ENCODE results near the gene NTN3.
"Not testable (repeated sequence)": the region's sequence is repeated elsewhere in the genome, so short reads cannot be mapped to it uniquely, and the experiment has no call there.

Gene NTN3

DNA sequence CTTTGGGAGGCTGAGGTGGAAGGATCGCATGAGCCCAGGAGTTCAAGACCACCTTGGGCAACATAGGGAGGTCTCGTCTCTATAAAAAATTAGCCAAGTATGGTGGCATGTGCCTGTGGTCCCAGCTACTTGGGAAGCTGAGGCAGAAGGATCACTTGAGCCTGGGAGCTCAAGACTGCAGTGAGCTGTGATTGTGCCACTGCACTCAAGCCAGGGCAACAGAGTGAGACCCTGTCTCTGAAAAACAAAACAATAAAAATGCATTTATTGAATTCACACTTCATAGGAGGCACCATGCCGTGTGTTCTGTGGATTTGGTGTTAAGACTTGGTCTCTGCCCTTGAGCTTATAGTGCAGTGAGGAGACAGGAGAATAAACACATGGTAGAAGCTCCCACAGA lies 6.2 kb downstream of the NTN3 start:
- Histone ChIP-seq H3K9ac (ENCODE audit: low read length) (no peak overlapping the region), H3K4me1 (ENCODE audit: control insufficient read depth, insufficient read depth, low read length) (peaks cover 25% of the 10 kb centered on the region), H3K27me3 (ENCODE audit: control insufficient read depth, insufficient read depth, low read length) (peaks cover 12% of the 10 kb centered on the region), H3K36me3 (ENCODE audit: control insufficient read depth, insufficient read depth, low read length) (no peaks in the 10 kb centered on the region), H3K9me3 (ENCODE audit: control insufficient read depth, low read length) (no peaks in the 10 kb centered on the region), H3K4me3 (ENCODE audit: low read length) (no peak overlapping the region)

DNA sequence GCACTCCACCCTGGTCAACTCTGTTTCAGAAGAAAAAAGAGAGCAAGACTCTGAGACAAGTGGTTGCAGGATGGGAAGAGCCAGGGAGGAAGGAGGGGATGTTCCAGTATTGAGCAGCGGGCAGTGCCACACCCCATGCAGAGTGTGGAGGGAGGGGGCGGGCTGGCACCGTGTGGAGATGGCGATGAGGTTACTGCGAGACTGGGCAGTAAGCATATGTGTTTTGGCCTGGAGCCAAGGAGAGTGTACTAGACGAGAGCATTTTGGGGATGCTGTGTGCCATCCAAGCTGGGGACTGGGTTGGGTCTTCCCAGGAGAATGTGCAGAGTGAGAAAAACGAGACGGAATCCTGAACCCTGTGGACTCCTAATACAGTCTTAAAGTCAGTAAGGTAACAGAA lies 7.2 kb downstream of the NTN3 start:
- Histone ChIP-seq H3K9me3 (ENCODE audit: control insufficient read depth, low read length) (no peaks in the 10 kb centered on the region), H3K36me3 (ENCODE audit: control insufficient read depth, insufficient read depth, low read length) (no peaks in the 10 kb centered on the region), H3K9ac (ENCODE audit: low read length) (no peak overlapping the region), H3K27me3 (ENCODE audit: control insufficient read depth, insufficient read depth, low read length) (peaks cover 3% of the 10 kb centered on the region), H3K4me1 (ENCODE audit: control insufficient read depth, insufficient read depth, low read length) (peaks cover 22% of the 10 kb centered on the region), H3K4me3 (ENCODE audit: low read length) (no peak overlapping the region)

DNA sequence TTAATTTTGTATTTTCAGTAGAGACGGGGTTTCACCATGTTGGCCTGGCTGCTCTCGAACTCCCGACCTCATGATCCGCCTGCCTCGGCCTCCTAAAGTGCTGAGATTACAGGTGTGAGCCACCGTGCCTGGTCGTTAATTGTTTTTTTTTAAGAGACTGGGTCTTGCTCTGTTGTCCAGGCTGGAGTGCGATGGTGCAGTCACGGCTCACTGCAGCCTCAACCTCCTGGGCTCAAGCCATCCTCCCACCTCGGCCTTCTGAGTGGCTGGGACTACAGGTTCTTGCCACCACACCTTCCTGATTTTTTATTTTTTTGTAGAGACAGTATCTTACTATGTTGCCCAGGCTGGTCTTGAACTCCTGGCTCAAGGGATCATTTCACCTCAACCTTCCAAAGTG lies 8.9 kb downstream of the NTN3 start:
- not testable (repeated sequence) for H3K27me3 ChIP-seq (ENCODE audit: control insufficient read depth, insufficient read depth, low read length); H3K9me3 ChIP-seq (ENCODE audit: control insufficient read depth, low read length); H3K36me3 ChIP-seq (ENCODE audit: control insufficient read depth, insufficient read depth, low read length); H3K9ac ChIP-seq (ENCODE audit: low read length); H3K4me3 ChIP-seq (ENCODE audit: low read length)
- H3K4me1 ChIP-seq (ENCODE audit: control insufficient read depth, insufficient read depth, low read length): peaks cover 12% of the 10 kb centered on the region

DNA sequence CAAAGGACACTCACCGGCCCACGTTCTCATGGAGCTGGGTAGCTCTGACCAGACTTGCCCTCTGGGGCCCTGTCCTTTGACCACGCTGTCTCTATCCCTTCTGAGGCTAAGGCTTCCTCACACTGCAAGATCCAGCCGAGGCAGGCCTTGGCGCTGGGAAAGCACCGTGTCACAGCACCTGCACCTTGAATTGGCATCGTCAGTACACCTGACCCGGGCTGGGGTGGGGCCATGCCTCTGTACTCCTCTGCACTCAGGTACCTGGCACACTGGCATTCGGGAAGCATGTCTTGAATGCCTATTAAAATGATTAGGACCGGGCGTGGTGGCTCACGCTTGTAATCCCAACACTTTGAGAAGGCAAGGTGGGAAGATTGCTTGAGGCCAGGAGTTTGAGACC lies 9.9 kb downstream of the NTN3 start:
- Histone ChIP-seq H3K27me3 (ENCODE audit: control insufficient read depth, insufficient read depth, low read length) (no peaks in the 10 kb centered on the region), H3K4me1 (ENCODE audit: control insufficient read depth, insufficient read depth, low read length) (peaks cover 7% of the 10 kb centered on the region), H3K9me3 (ENCODE audit: control insufficient read depth, low read length) (no peaks in the 10 kb centered on the region), H3K36me3 (ENCODE audit: control insufficient read depth, insufficient read depth, low read length) (no peaks in the 10 kb centered on the region), H3K9ac (ENCODE audit: low read length) (peak overlapping the region; percentile 9), H3K4me3 (ENCODE audit: low read length) (no peak overlapping the region)

DNA sequence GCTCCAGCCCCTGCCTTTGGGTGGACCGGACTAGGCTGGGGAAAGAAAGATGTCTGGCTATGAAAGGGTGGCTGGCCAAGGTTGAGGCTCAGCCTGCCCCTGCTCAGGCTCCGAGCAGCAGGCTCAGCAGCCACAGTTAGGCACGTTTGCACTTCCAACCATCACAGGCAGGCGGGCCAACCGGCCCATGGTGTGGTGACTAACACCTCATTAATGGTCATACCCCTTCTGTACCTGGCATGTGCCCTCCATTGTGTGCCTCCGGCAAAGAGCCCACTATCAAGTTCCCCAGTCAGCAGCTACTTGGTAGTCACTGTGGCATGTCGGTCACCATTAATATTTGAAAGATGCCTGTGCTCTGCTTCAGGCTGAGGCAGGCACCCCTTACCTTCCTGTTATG lies 10.6 kb downstream of the NTN3 start:
- no peak overlapping the region for H3K9ac ChIP-seq (ENCODE audit: low read length)
- H3K36me3 ChIP-seq (ENCODE audit: control insufficient read depth, insufficient read depth, low read length): no peaks in the 10 kb centered on the region
- peaks cover under 1% of the 10 kb centered on the region for H3K4me1 ChIP-seq (ENCODE audit: control insufficient read depth, insufficient read depth, low read length)
- H3K27me3 ChIP-seq (ENCODE audit: control insufficient read depth, insufficient read depth, low read length): no peaks in the 10 kb centered on the region
- no peaks in the 10 kb centered on the region for H3K9me3 ChIP-seq (ENCODE audit: control insufficient read depth, low read length)
- no peak overlapping the region for H3K4me3 ChIP-seq (ENCODE audit: low read length)

DNA sequence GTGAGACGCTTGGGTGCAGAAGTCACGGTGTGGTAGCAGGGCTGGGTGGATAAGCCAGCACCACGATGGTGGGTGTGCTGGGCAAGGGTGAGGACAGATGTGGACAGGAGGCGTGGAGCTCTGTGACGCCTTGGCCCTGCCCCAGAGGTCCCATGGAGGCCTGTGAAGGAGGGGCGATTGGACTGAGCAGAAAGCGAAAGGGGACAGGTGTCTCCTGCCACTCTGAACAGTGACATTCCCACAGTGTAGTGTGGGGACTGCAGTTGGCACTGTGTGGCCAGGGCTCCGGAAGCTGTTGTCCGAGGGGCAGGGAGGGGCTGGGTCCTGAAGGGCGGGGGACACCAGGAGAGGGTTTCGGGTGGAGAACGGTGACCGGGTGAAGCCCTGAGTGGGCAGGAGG lies 11.2 kb downstream of the NTN3 start:
- no peak overlapping the region for H3K4me3 ChIP-seq (ENCODE audit: low read length)
- H3K9ac ChIP-seq (ENCODE audit: low read length): no peak overlapping the region
- H3K9me3 ChIP-seq (ENCODE audit: control insufficient read depth, low read length): no peaks in the 10 kb centered on the region
- H3K36me3 ChIP-seq (ENCODE audit: control insufficient read depth, insufficient read depth, low read length): no peaks in the 10 kb centered on the region
- no peaks in the 10 kb centered on the region for H3K27me3 ChIP-seq (ENCODE audit: control insufficient read depth, insufficient read depth, low read length)
- peaks cover 5% of the 10 kb centered on the region for H3K4me1 ChIP-seq (ENCODE audit: control insufficient read depth, insufficient read depth, low read length)

DNA sequence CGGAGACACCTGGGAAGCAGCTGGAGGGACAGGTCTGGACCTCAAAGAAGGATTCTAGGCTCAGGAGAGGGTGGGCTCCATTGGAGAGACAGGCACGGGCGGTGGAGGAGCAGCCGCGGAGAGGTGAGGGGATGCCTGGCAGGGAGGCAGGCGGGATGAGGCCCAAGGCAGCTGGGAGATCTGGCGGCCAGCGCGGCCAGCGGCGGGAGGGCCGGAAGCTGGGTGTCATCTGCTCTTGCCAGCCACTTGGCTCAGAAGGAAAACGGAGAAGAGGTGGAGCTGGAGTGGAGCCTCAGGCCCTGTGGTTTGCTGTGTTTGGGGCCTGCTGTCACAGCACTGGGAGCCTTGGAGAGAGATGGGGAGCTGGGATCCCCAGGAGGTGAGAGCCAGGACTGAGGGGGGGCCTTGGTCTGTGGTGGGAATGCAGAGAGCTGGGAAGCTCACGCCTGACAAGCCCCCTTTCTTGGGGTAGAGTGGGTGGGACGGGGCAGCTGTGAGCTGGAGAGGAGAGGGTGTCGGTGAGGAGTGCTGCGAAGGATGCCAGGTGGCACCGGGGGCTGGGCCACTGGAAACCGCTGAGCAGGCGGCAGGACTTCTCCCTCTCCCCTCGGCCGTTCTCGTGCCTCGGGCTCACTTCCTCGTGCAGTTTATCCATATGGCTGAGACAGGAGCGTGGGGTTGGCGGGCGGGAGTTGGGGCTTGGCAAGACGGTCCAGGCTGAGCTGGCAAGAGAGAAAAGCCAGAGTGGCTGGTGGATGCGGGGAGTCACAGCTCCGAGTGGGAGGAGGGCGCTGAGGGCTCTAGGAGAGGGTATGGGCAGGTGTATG lies 11.8 kb downstream of the NTN3 start:
- H3K27me3 ChIP-seq (ENCODE audit: control insufficient read depth, insufficient read depth, low read length): no peaks in the 10 kb centered on the region
- no peaks in the 10 kb centered on the region for H3K36me3 ChIP-seq (ENCODE audit: control insufficient read depth, insufficient read depth, low read length)
- H3K9ac ChIP-seq (ENCODE audit: low read length): peak overlapping the region; percentile 39
- H3K9me3 ChIP-seq (ENCODE audit: control insufficient read depth, low read length): no peaks in the 10 kb centered on the region
- H3K4me1 ChIP-seq (ENCODE audit: control insufficient read depth, insufficient read depth, low read length): peaks cover 7% of the 10 kb centered on the region
- no peak overlapping the region for H3K4me3 ChIP-seq (ENCODE audit: low read length)

DNA sequence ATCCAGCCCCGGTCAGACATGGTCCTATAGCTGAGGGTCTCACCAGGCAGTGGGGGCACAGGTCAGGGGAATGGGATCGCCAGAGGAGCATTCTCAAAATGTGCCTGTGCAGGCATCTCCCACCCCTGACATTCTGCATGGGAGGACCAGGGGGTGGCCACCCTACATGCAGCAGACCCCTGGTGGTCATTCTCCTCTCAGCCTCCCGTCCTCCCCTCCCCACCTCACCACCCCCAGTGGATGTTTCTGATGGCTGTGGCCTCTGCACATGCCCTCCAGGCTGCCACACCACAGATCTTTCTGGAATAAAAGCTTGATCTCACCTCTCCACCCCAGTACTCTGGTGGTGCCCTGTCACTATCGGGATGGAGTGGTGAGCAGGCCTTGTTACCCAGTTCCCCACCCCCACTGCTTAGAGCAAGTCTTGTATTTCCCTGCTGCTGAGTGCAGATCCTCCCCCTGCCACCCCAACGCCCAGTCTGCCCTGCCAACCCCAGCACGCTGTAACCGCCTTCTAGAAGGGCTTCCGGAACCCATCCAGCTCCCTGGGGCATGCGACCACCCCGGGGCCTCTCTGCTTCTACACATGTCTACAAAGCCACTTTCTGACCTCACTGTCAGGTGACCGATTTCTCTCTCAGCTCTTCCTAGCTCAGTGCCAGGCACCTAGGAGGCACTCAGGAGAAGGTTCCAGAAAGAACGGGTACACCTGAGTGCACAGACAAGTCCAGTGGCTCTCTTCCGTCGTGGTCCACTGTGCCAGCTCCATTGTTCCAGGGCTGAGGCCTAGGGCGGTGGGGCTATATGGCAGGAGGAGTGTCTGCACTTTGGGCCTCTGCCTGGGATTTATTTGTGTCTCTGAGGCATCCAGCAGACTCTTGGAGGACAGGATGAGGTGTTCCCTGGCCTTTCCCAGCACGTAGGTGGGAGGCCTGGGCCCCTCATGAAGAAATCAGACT lies 13.1 kb downstream of the NTN3 start:
- Histone ChIP-seq H3K4me3 (ENCODE audit: low read length) (no peak overlapping the region), H3K36me3 (ENCODE audit: control insufficient read depth, insufficient read depth, low read length) (no peaks in the 10 kb centered on the region), H3K27me3 (ENCODE audit: control insufficient read depth, insufficient read depth, low read length) (no peaks in the 10 kb centered on the region), H3K9ac (ENCODE audit: low read length) (no peak overlapping the region), H3K4me1 (ENCODE audit: control insufficient read depth, insufficient read depth, low read length) (peaks cover 7% of the 10 kb centered on the region), H3K9me3 (ENCODE audit: control insufficient read depth, low read length) (no peaks in the 10 kb centered on the region)

DNA sequence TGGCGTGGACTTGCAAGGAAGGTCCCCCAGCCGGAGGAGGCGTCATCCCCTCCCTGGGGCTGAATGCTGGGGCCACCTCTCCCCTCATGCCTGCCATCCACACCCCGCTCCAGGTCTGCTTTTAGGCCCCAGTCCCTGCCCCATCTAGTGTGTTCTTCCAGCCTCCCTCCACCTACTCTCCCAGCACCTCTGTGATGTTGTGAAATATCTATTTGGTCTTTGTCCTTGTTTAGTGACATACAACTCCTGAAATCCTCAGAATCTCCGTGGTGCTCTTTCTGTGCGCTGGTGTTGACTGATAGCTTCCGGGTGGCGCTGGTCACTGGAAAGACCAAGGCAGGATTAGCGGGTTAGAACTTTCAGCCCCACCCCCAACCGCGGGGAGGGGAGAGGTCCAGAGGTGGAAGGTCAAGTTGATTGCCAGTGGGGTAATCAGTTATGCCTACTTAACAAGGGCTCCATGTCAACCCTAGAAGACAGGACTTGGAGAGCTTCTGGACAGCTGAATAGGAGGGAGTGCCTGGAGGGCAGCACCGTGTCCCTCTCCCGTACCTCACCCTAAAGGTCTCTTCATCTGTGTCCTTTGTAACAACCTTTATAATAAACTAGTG lies 13.9 kb downstream of the NTN3 start:
- Histone ChIP-seq H3K9ac (ENCODE audit: low read length) (no peak overlapping the region), H3K4me1 (ENCODE audit: control insufficient read depth, insufficient read depth, low read length) (peaks cover 7% of the 10 kb centered on the region), H3K4me3 (ENCODE audit: low read length) (no peak overlapping the region), H3K9me3 (ENCODE audit: control insufficient read depth, low read length) (no peaks in the 10 kb centered on the region), H3K27me3 (ENCODE audit: control insufficient read depth, insufficient read depth, low read length) (no peaks in the 10 kb centered on the region), H3K36me3 (ENCODE audit: control insufficient read depth, insufficient read depth, low read length) (no peaks in the 10 kb centered on the region)

DNA sequence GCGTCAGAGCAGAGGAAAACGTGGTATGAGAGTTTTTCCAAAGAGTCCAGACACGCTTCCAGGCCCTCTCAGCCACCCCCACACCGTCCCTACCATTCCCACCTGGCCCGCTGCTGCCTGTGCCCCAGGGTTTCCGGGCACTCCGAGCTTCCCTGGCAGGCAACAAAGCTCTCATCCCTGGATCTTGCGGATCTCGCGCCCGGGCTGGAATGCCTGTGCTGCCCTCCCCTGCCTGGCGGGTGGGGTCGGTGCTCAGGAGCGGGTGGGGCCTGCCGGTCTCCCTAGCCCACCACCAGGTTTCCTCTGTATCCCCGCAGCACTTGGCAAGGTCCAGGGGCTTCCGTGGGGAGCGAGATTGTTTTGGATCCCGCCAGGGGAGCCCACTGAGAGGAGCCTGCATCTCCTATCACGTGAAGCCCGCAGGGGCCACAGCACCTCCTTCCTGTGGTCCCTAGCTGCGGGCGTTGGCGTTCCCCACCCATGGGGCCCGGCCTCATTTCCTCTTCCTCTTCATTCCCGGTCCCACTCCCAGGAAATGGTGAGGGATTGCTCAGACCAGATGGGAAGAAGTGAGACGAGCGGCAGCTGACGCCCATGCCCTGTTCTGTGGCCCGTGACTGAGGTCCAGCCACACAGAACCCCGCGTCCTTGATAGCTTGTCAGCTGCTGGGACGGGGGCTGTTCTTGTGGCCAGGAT lies 14.9 kb downstream of the NTN3 start:
- Histone ChIP-seq H3K9me3 (ENCODE audit: control insufficient read depth, low read length) (no peaks in the 10 kb centered on the region), H3K27me3 (ENCODE audit: control insufficient read depth, insufficient read depth, low read length) (no peaks in the 10 kb centered on the region), H3K9ac (ENCODE audit: low read length) (no peak overlapping the region), H3K36me3 (ENCODE audit: control insufficient read depth, insufficient read depth, low read length) (no peaks in the 10 kb centered on the region), H3K4me1 (ENCODE audit: control insufficient read depth, insufficient read depth, low read length) (peaks cover 7% of the 10 kb centered on the region), H3K4me3 (ENCODE audit: low read length) (no peak overlapping the region)

DNA sequence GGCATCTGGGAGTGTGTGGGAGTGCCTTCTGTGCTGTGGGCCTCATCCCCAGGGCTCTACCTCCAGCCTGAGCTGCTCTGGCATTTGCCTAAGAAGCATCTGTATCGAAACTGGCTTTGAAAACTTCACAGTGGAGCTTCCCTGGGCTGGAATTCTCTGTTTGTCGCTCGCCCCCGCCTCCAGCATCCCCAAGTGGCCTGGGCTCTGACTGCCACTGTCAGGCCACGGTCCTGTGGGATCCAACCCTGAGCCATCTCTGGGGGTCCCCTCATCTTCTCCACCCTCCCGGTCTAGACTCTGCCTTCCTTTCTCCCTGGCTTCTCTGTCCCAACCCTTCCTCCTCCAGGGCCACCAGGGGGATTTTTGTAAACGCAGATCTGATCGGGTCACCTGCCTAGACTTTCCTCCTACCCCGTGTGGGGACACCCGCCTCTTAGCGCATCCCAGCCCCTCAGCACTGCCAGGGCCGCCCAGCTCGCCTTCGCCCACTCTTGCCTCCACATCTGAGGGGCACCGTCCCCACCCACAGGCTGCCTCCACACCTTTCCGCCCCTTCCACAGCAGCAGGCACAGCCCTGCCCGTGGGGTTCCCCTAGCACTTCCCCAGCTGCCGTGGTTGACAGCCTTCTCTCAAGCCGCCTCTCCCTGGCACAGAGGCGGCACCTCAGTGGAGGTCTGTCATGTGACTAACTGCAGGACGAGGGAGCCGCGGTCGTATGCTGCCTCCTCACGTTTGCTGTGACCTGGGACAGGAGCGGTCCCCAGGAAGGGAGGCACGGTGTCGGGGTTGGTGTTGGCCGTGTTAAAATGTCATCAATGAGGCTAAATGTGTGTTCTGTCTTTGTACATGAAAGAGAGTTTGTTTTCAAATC lies 15.8 kb downstream of the NTN3 start:
- Histone ChIP-seq H3K27me3 (ENCODE audit: control insufficient read depth, insufficient read depth, low read length) (no peaks in the 10 kb centered on the region), H3K4me3 (ENCODE audit: low read length) (no peak overlapping the region), H3K36me3 (ENCODE audit: control insufficient read depth, insufficient read depth, low read length) (no peaks in the 10 kb centered on the region), H3K9me3 (ENCODE audit: control insufficient read depth, low read length) (no peaks in the 10 kb centered on the region), H3K4me1 (ENCODE audit: control insufficient read depth, insufficient read depth, low read length) (peaks cover 7% of the 10 kb centered on the region), H3K9ac (ENCODE audit: low read length) (peak overlapping the region; percentile 25)
